HCT116 (cell line): ENCODE data around the gene GPRC5B. TPM values are rescaled to one million over a fixed set of nuclear protein-coding genes. Genes with fewer than 3 reads are reported as not detected.

Source experiments
- ATAC-seq: fragments of 200-7000 bp; cut with Tn5 transposase; 2 replicates; pipeline ENCODE4 v1.9.1; 2020; ENCODE audit warnings: mild to moderate bottlenecking, moderate library complexity
- BruUV-seq: library from RNA; stranded (reverse); fragments of 400-500 nt; replicated peaks from 2 replicates; lab custom pipeline; 2021; lab: Mats Ljungman, UMichigan
- CTCF ChIA-PET: fragments of 300-600 bp; sonication (Branson Sonifier 250); formaldehyde crosslinking; loops from one replicate; lab custom pipeline; 2021; ENCODE audit warnings: antibody characterized with exemption; lab: Charles Lee
- POLR2A ChIA-PET: fragments of 300-600, 350-600 bp; sonication (Branson Sonifier 250); formaldehyde crosslinking; loops from one replicate; lab custom pipeline; 2021; ENCODE audit warnings: antibody characterized with exemption; lab: Charles Lee
- RAD21 ChIA-PET, 2 experiments: fragments of 300-600 bp; sonication (Branson Sonifier 250); formaldehyde crosslinking; loops; one replicate each; lab custom pipeline; 2023; ENCODE audit warnings: low total read pairs in 2 of 2; ENCODE audit not compliant: uncharacterized antibody in 2 of 2, unreplicated experiment in 2 of 2, low non-redundant PET in 1 of 2; lab: Charles Lee
- DNase-seq: peaks from one replicate; pipeline ENCODE4 v3.0.0-alpha.2; 2010; ENCODE audit warnings: low read depth, low spot score
- H2AFZ ChIP-seq: fragments of 200-600 bp; shearing (Covaris generic), sonication (generic); 2 replicates; pipeline ENCODE4 v1.6.1; 2017; ENCODE audit warnings: low read depth, mixed run types, mixed read lengths, antibody characterized with exemption, low read length; ENCODE audit not compliant: poor library complexity, severe bottlenecking
- H3K27ac ChIP-seq: 2 replicates; pipeline ENCODE4 v1.5.1; 2012; ENCODE audit warnings: low read depth, low read length
- H3K27me3 ChIP-seq: fragments of 200-600 bp; sonication (generic); 2 replicates; pipeline ENCODE4 v1.6.1; 2016; ENCODE audit warnings: mixed run types, low read length, mixed read lengths; ENCODE audit not compliant: insufficient read depth
- H3K36me3 ChIP-seq, 2 experiments: fragments of 200-500 bp in 1 of 2; fragments of 200-600 bp in 1 of 2; sonication (Bioruptor generic) in 1 of 2; sonication (generic) in 1 of 2; 2 replicates each; pipeline versions ENCODE4 v1.5.1 to v1.6.1; 2014 to 2016; ENCODE audit warnings: low read length in 2 of 2, inconsistent platforms in 1 of 2, mixed read lengths in 1 of 2, mixed run types in 1 of 2; ENCODE audit not compliant: insufficient read depth in 2 of 2, control insufficient read depth in 1 of 2
- H3K4me1 ChIP-seq, 2 experiments: fragments of 200-600 bp in 1 of 2; sonication (generic) in 1 of 2; 2 replicates each; pipeline versions ENCODE4 v1.5.1 to v1.6.1; 2012 to 2017; ENCODE audit warnings: low read length in 2 of 2, inconsistent platforms in 1 of 2, mild to moderate bottlenecking in 1 of 2, mixed read lengths in 1 of 2, mixed run types in 1 of 2, moderate library complexity in 1 of 2; ENCODE audit not compliant: insufficient read depth in 2 of 2, control insufficient read depth in 1 of 2
- H3K4me2 ChIP-seq: fragments of 200-600 bp; sonication (generic); 2 replicates; pipeline ENCODE4 v1.6.1; 2017; ENCODE audit warnings: mixed run types, low read length, mixed read lengths
- H3K4me3 ChIP-seq, 2 experiments: fragments of 200-600 bp in 1 of 2; sonication (generic) in 1 of 2; replicated peaks in 1 of 2; 2 replicates each; pipeline ENCODE4 v1.5.1; 2011 to 2016; ENCODE audit warnings: low read length in 2 of 2, control low read depth in 1 of 2, low read depth in 1 of 2, mild to moderate bottlenecking in 1 of 2, mixed read lengths in 1 of 2, mixed run types in 1 of 2
- H3K79me2 ChIP-seq: fragments of 200-600 bp; sonication (generic); 2 replicates; pipeline ENCODE4 v1.6.1; 2017; ENCODE audit warnings: mild to moderate bottlenecking, mixed run types, low read length, moderate library complexity, mixed read lengths; ENCODE audit not compliant: insufficient read depth
- H3K9ac ChIP-seq: fragments of 200-600 bp; sonication (generic); 2 replicates; pipeline ENCODE4 v1.6.1; 2016; ENCODE audit warnings: low read length, mixed read lengths
- H3K9me2 ChIP-seq: fragments of 200-600 bp; sonication (generic), shearing (Covaris generic); 2 replicates; pipeline ENCODE4 v1.6.1; 2017; ENCODE audit warnings: mixed run types, mild to moderate bottlenecking, moderate library complexity; ENCODE audit not compliant: insufficient read depth
- H3K9me3 ChIP-seq, 2 experiments: fragments of 200-500 bp in 1 of 2; fragments of 200-600 bp in 1 of 2; sonication (Bioruptor generic) in 1 of 2; sonication (generic) in 1 of 2; 2 replicates each; pipeline ENCODE4 v1.6.1; 2014 to 2017; ENCODE audit warnings: low read length in 2 of 2, mixed read lengths in 2 of 2, inconsistent platforms in 1 of 2, low read depth in 1 of 2, mild to moderate bottlenecking in 1 of 2, mixed run types in 1 of 2, moderate library complexity in 1 of 2; ENCODE audit not compliant: control insufficient read depth in 1 of 2, insufficient read depth in 1 of 2
- H4K20me1 ChIP-seq: fragments of 200-600 bp; sonication (generic), shearing (Covaris generic); 2 replicates; pipeline ENCODE4 v1.6.1; 2017; ENCODE audit warnings: mixed run types, mild to moderate bottlenecking, moderate library complexity; ENCODE audit not compliant: insufficient read depth
- CBX3 ChIP-seq: IDR thresholded peaks from 2 replicates; pipeline ENCODE4 v1.6.1; 2012; ENCODE audit warnings: low read depth
- CEBPB ChIP-seq: IDR thresholded peaks from 2 replicates; pipeline ENCODE4 v1.6.1; 2012; ENCODE audit warnings: low read depth
- EGR1 ChIP-seq: IDR thresholded peaks from 2 replicates; pipeline ENCODE4 v1.6.1; 2012; ENCODE audit warnings: low read depth
- ELF1 ChIP-seq: IDR thresholded peaks from 2 replicates; pipeline ENCODE4 v1.6.1; 2012; ENCODE audit warnings: low read depth, borderline replicate concordance
- EZH2phosphoT487 ChIP-seq: fragments of 200-600 bp; IDR thresholded peaks from 2 replicates; pipeline ENCODE4 v1.6.1; 2018; ENCODE audit warnings: antibody characterized with exemption, borderline replicate concordance
- FOSL1 ChIP-seq: IDR thresholded peaks from 2 replicates; pipeline ENCODE4 v1.6.1; 2012; ENCODE audit warnings: low read depth
- JUND ChIP-seq: IDR thresholded peaks from 2 replicates; pipeline ENCODE4 v1.6.1; 2012
- MAX ChIP-seq: IDR thresholded peaks from 2 replicates; pipeline ENCODE4 v1.6.1; 2012
- POLR2AphosphoS5 ChIP-seq: IDR thresholded peaks from 2 replicates; pipeline ENCODE4 v1.6.1; 2011; ENCODE audit warnings: mild to moderate bottlenecking, low read depth, low read length, moderate library complexity
- RAD21 ChIP-seq: IDR thresholded peaks from 2 replicates; pipeline ENCODE4 v1.6.1; 2012; ENCODE audit warnings: low read depth, mild to moderate bottlenecking
- SIN3A ChIP-seq: IDR thresholded peaks from 2 replicates; pipeline ENCODE4 v1.6.1; 2012; ENCODE audit warnings: low read depth
- SP1 ChIP-seq: IDR thresholded peaks from 2 replicates; pipeline ENCODE4 v1.6.1; 2012; ENCODE audit warnings: low read depth
- SRF ChIP-seq: IDR thresholded peaks from 2 replicates; pipeline ENCODE4 v1.6.1; 2012; ENCODE audit warnings: low read depth
- TCF7L2 ChIP-seq: IDR thresholded peaks from 2 replicates; pipeline ENCODE4 v1.7.0; 2011; ENCODE audit warnings: borderline replicate concordance, inconsistent platforms; ENCODE audit not compliant: insufficient read depth, insufficient read length; ENCODE audit errors: extremely low read depth
- YY1 ChIP-seq: IDR thresholded peaks from 2 replicates; pipeline ENCODE4 v1.6.1; 2011; ENCODE audit warnings: low read length, low read depth, moderate library complexity, mild to moderate bottlenecking; ENCODE audit not compliant: insufficient replicate concordance; ENCODE audit errors: extremely low read depth
- ZNF274 ChIP-seq: fragments of 200-500 bp; sonication (Bioruptor generic); IDR thresholded peaks from 2 replicates; pipeline ENCODE4 v1.6.1; 2014; ENCODE audit warnings: mild to moderate bottlenecking, low read depth, low read length, inconsistent platforms
- intact Hi-C: fragments of 100-400 bp; cut with micrococcal nuclease; formaldehyde crosslinking; loops from 2 replicates; pipeline ENCODE4 v1.10.0; 2022
- total RNA-seq: library from RNA; stranded (reverse); gene quantifications from one replicate; pipeline ENCODE4 v1.2.1, GENCODE V29; 2021; ENCODE audit not compliant: unreplicated experiment
- TF ChIP-seq, protein P1 (sequence below): IDR thresholded peaks from 2 replicates; pipeline ENCODE4 v1.6.1; 2011; ENCODE audit warnings: mild to moderate bottlenecking, low read length, moderate library complexity; ENCODE audit not compliant: insufficient replicate concordance; ENCODE audit errors: extremely low read depth
- TF ChIP-seq, protein P2 (sequence below): IDR thresholded peaks from 2 replicates; pipeline ENCODE4 v1.6.1; 2012; ENCODE audit warnings: low read depth

Gene GPRC5B
- total RNA-seq, 1 experiment from 2014 or later = 7.2 TPM

DNA sequence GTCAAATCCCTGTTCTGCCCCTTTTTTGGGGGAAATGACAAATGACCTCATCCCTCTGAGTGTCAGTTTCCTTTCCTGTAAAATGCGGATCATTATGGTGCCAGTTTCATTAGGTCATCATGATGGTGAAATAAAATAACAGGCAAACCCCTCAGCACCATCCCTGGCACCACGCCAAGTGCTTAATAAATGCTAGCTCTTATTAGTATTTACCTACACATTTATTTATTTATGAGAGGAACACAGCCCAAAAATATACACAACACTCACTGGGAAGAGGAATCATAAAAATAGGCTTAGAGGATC, 28.6 kb upstream of the GPRC5B start:
- DNase-seq = no peak
- intact Hi-C loops = no loop called here
- ATAC-seq = no peak
- H3K4me2 ChIP-seq = no peak overlapping the region
- BruUV-seq = no TSS peak
- no peak overlapping the region for H3K9ac ChIP-seq
- no peaks in the 10 kb centered on the region for H4K20me1 ChIP-seq
- no peak overlapping the region for H2AFZ ChIP-seq
- no peak overlapping the region for H3K27ac ChIP-seq
- RAD21 ChIA-PET = no interaction called here
- TF ChIP-seq EZH2phosphoT487 (no peak), CEBPB (no peak), CBX3 (no peak), ZNF274 (no peak), JUND (no peak), MAX (no peak), SP1 (no peak), SRF (no peak), SIN3A (no peak), EGR1 (no peak), TCF7L2 (no peak), FOSL1 (no peak), POLR2AphosphoS5 (no peak), YY1 (no peak), RAD21 (no peak), ELF1 (no peak)
- TF ChIP-seq, protein P1, sequence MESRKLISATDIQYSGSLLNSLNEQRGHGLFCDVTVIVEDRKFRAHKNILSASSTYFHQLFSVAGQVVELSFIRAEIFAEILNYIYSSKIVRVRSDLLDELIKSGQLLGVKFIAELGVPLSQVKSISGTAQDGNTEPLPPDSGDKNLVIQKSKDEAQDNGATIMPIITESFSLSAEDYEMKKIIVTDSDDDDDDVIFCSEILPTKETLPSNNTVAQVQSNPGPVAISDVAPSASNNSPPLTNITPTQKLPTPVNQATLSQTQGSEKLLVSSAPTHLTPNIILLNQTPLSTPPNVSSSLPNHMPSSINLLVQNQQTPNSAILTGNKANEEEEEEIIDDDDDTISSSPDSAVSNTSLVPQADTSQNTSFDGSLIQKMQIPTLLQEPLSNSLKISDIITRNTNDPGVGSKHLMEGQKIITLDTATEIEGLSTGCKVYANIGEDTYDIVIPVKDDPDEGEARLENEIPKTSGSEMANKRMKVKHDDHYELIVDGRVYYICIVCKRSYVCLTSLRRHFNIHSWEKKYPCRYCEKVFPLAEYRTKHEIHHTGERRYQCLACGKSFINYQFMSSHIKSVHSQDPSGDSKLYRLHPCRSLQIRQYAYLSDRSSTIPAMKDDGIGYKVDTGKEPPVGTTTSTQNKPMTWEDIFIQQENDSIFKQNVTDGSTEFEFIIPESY = no peak
- TF ChIP-seq, protein P2, sequence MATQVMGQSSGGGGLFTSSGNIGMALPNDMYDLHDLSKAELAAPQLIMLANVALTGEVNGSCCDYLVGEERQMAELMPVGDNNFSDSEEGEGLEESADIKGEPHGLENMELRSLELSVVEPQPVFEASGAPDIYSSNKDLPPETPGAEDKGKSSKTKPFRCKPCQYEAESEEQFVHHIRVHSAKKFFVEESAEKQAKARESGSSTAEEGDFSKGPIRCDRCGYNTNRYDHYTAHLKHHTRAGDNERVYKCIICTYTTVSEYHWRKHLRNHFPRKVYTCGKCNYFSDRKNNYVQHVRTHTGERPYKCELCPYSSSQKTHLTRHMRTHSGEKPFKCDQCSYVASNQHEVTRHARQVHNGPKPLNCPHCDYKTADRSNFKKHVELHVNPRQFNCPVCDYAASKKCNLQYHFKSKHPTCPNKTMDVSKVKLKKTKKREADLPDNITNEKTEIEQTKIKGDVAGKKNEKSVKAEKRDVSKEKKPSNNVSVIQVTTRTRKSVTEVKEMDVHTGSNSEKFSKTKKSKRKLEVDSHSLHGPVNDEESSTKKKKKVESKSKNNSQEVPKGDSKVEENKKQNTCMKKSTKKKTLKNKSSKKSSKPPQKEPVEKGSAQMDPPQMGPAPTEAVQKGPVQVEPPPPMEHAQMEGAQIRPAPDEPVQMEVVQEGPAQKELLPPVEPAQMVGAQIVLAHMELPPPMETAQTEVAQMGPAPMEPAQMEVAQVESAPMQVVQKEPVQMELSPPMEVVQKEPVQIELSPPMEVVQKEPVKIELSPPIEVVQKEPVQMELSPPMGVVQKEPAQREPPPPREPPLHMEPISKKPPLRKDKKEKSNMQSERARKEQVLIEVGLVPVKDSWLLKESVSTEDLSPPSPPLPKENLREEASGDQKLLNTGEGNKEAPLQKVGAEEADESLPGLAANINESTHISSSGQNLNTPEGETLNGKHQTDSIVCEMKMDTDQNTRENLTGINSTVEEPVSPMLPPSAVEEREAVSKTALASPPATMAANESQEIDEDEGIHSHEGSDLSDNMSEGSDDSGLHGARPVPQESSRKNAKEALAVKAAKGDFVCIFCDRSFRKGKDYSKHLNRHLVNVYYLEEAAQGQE = no peak
- peaks cover 0 to 4% of the 10 kb centered on the region in 2 experiments; a peak in 1 of 4 replicates for H3K4me1 ChIP-seq
- no peaks in the 10 kb centered on the region for H3K9me3 ChIP-seq
- no peak overlapping the region for H3K4me3 ChIP-seq
- no peaks in the 10 kb centered on the region for H3K9me2 ChIP-seq
- POLR2A ChIA-PET = no interaction called here
- CTCF ChIA-PET = interaction anchor here (1.2 to 3.0 kb wide), 5 partner anchors 15 to 470 kb away, joined by 3 to 25 read pairs (median 8); no protein-coding TSS in a partner anchor
- no peaks in the 10 kb centered on the region for H3K27me3 ChIP-seq
- no peaks in the 10 kb centered on the region for H3K36me3 ChIP-seq
- H3K79me2 ChIP-seq = no peaks in the 10 kb centered on the region
